IPS DF 6.9 (cell line): Measurements from ENCODE around the gene C1QTNF8.
A peak's percentile ranks its signal among the peaks of the same experiment; 100 is the strongest.

Experiments
- DNase-seq: peaks from one replicate; pipeline ENCODE4 v3.0.0-alpha.2; 2013; ENCODE audit warnings: low read depth, low spot score
- H3K27ac ChIP-seq: one replicate; pipeline ENCODE4 v1.5.1; 2013; ENCODE audit warnings: low read length, control low read depth
- H3K27me3 ChIP-seq: 2 replicates; pipeline ENCODE4 v1.6.1; 2013; ENCODE audit warnings: mild to moderate bottlenecking, low read length; ENCODE audit not compliant: control insufficient read depth, insufficient read depth
- H3K36me3 ChIP-seq: 2 replicates; pipeline ENCODE4 v1.6.1; 2013; ENCODE audit warnings: low read length; ENCODE audit not compliant: control insufficient read depth, insufficient read depth
- H3K4me1 ChIP-seq: 2 replicates; pipeline ENCODE4 v1.6.1; 2013; ENCODE audit warnings: low read length; ENCODE audit not compliant: control insufficient read depth, insufficient read depth
- H3K4me3 ChIP-seq: 2 replicates; pipeline ENCODE4 v1.5.1; 2013; ENCODE audit warnings: mild to moderate bottlenecking, low read length
- H3K9me3 ChIP-seq: 2 replicates; pipeline ENCODE4 v1.6.1; 2013; ENCODE audit warnings: low read length, inconsistent platforms; ENCODE audit not compliant: control insufficient read depth, insufficient read depth
- whole genome bisulfite sequencing: extraction: QIAGEN DNeasy Blood & Tissue Kit; methylation state at CpG from one replicate; pipeline ENCODE4 v1.1.7; 2013; ENCODE audit warnings: mixed read lengths, missing lambda C conversion rate; ENCODE audit not compliant: insufficient read length, insufficient coverage; 5-methylcytosine and 5-hydroxymethylcytosine counted together

C1QTNF8 gene

GRCh38 chr16:1108299-1109252 is 12.5 kb upstream of the C1QTNF8 start:
- H3K9me3 ChIP-seq, result no peaks in the 10 kb centered on the region
- no CpG with 5 or more reads among the region's 42 CpGs for WGBS
- H3K36me3 ChIP-seq, result no peaks in the 10 kb centered on the region
- H3K27ac ChIP-seq, result no peak overlapping the region
- H3K4me3 ChIP-seq, result no peak overlapping the region
- DNase-seq, result no peak
- no peaks in the 10 kb centered on the region for H3K27me3 ChIP-seq
- H3K4me1 ChIP-seq, result no peaks in the 10 kb centered on the region; the same call in 1 of the 2 replicates

GRCh38 chr16:1107731-1108130 is 11.7 kb upstream of the C1QTNF8 start:
- H3K27ac ChIP-seq, result no peak overlapping the region
- no peak overlapping the region for H3K4me3 ChIP-seq
- no peaks in the 10 kb centered on the region for H3K27me3 ChIP-seq
- no peaks in the 10 kb centered on the region; the same call in 1 of the 2 replicates for H3K4me1 ChIP-seq
- H3K36me3 ChIP-seq, result no peaks in the 10 kb centered on the region
- DNase-seq, result no peak
- no peaks in the 10 kb centered on the region for H3K9me3 ChIP-seq
- WGBS, result no CpG with 5 or more reads among the region's 12 CpGs

GRCh38 chr16:1107141-1107540 is 11.1 kb upstream of the C1QTNF8 start:
- no CpG with 5 or more reads among the region's 22 CpGs for WGBS
- no peaks in the 10 kb centered on the region; the same call in 1 of the 2 replicates for H3K4me1 ChIP-seq
- H3K27ac ChIP-seq, result no peak overlapping the region
- H3K36me3 ChIP-seq, result no peaks in the 10 kb centered on the region
- H3K4me3 ChIP-seq, result no peak overlapping the region
- H3K27me3 ChIP-seq, result no peaks in the 10 kb centered on the region
- H3K9me3 ChIP-seq, result no peaks in the 10 kb centered on the region
- DNase-seq, result no peak

- Histone ChIP-seq H3K36me3 (no peaks in the 10 kb centered on the region), H3K4me1 (no peaks in the 10 kb centered on the region; the same call in 1 of the 2 replicates), H3K9me3 (no peaks in the 10 kb centered on the region), H3K4me3 (no peak overlapping the region), H3K27ac (no peak overlapping the region), H3K27me3 (no peaks in the 10 kb centered on the region)
- DNase-seq, result no peak
- no CpG with 5 or more reads among the region's 16 CpGs for WGBS
These were observed 10.6 kb upstream of the C1QTNF8 start for GRCh38 chr16:1106659-1107058.

GRCh38 chr16:1105888-1106620 is 10.0 kb upstream of the C1QTNF8 start:
- WGBS, result no CpG with 5 or more reads among the region's 26 CpGs
- no peak for DNase-seq
- H3K4me1 ChIP-seq, result no peaks in the 10 kb centered on the region; the same call in 1 of the 2 replicates
- H3K27me3 ChIP-seq, result no peaks in the 10 kb centered on the region
- H3K36me3 ChIP-seq, result no peaks in the 10 kb centered on the region
- no peaks in the 10 kb centered on the region for H3K9me3 ChIP-seq
- H3K4me3 ChIP-seq, result no peak overlapping the region
- no peak overlapping the region for H3K27ac ChIP-seq

- H3K27ac ChIP-seq, result no peak overlapping the region
- no CpG with 5 or more reads among the region's 11 CpGs for WGBS
- H3K4me1 ChIP-seq, result no peaks in the 10 kb centered on the region; the same call in 1 of the 2 replicates
- no peak for DNase-seq
- H3K36me3 ChIP-seq, result no peaks in the 10 kb centered on the region
- no peaks in the 10 kb centered on the region for H3K27me3 ChIP-seq
- no peaks in the 10 kb centered on the region for H3K9me3 ChIP-seq
- peak overlapping the region; percentile 73; the same call in 1 of the 2 replicates for H3K4me3 ChIP-seq
These were observed 7.6 kb upstream of the C1QTNF8 start for GRCh38 chr16:1103636-1103980.

GRCh38 chr16:1102921-1103635 is 7.0 kb upstream of the C1QTNF8 start:
- no peaks in the 10 kb centered on the region for H3K27me3 ChIP-seq
- no peaks in the 10 kb centered on the region for H3K9me3 ChIP-seq
- H3K27ac ChIP-seq, result no peak overlapping the region
- no peaks in the 10 kb centered on the region for H3K36me3 ChIP-seq
- DNase-seq, result no peak
- no peaks in the 10 kb centered on the region; the same call in 1 of the 2 replicates for H3K4me1 ChIP-seq
- no CpG with 5 or more reads among the region's 61 CpGs for WGBS
- peak overlapping the region; percentile 73; the same call in 1 of the 2 replicates for H3K4me3 ChIP-seq

GRCh38 chr16:1102333-1102700 is 6.3 kb upstream of the C1QTNF8 start:
- no peak overlapping the region for H3K4me3 ChIP-seq
- H3K9me3 ChIP-seq, result no peaks in the 10 kb centered on the region
- H3K36me3 ChIP-seq, result no peaks in the 10 kb centered on the region
- no CpG with 5 or more reads among the region's 26 CpGs for WGBS
- H3K27me3 ChIP-seq, result no peaks in the 10 kb centered on the region
- no peak for DNase-seq
- H3K4me1 ChIP-seq, result no peaks in the 10 kb centered on the region; the same call in 1 of the 2 replicates
- no peak overlapping the region for H3K27ac ChIP-seq

GRCh38 chr16:1101573-1102332 is 5.7 kb upstream of the C1QTNF8 start:
- Histone ChIP-seq H3K36me3 (no peaks in the 10 kb centered on the region), H3K4me3 (no peak overlapping the region), H3K4me1 (no peaks in the 10 kb centered on the region; the same call in 1 of the 2 replicates), H3K27ac (no peak overlapping the region), H3K27me3 (no peaks in the 10 kb centered on the region), H3K9me3 (no peaks in the 10 kb centered on the region)
- no peak for DNase-seq
- WGBS, result no CpG with 5 or more reads among the region's 25 CpGs
